Measurements from ENCODE around the gene LRRC7.

Gene LRRC7

GRCh38 chr1:70090875-70091274 is 523.2 kb downstream of the LRRC7 start:
- Histone ChIP-seq H3K36me3 (ENCODE audit: control insufficient read depth, insufficient read depth, low read length) (no peaks in the 10 kb centered on the region), H3K27me3 (ENCODE audit: control insufficient read depth, insufficient read depth, low read length, poor library complexity, severe bottlenecking) (no peaks in the 10 kb centered on the region), H3K4me1 (ENCODE audit: control insufficient read depth, insufficient read depth, low read length) (no peaks in the 10 kb centered on the region), H3K9me3 (ENCODE audit: control insufficient read depth, low read length) (no peaks in the 10 kb centered on the region), H3K27ac (ENCODE audit: insufficient read depth, low read depth, low read length, poor library complexity, severe bottlenecking) (no peak overlapping the region), H3K4me3 (ENCODE audit: insufficient read depth, low read depth, low read length) (no peak overlapping the region)
- 88 to 91% methylated on average over 2 of the region's 2 CpGs for WGBS, 2 experiments

DNA sequence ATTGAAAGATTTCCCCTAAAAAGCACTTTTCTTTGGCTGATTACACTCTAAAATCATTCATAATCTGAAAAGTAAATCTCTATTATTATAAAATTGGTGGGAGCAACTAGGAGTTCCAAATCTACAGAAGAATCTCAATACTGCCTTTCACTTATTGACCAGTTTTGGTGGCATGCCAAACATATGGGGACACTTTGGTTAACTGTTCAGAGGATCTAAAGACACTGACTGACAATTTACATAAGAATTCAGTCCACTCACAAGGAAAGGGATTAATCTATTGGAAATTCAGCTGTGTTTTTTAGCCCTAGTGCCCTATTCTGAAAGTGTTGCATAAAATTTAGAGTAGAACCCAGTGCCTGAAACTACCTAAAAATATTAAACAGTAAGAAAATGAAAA is 524.1 kb downstream of the LRRC7 start:
- H3K27ac ChIP-seq (ENCODE audit: insufficient read depth, low read depth, low read length, poor library complexity, severe bottlenecking), result no peak overlapping the region
- no peaks in the 10 kb centered on the region for H3K27me3 ChIP-seq (ENCODE audit: control insufficient read depth, insufficient read depth, low read length, poor library complexity, severe bottlenecking)
- H3K36me3 ChIP-seq (ENCODE audit: control insufficient read depth, insufficient read depth, low read length), result no peaks in the 10 kb centered on the region
- no peaks in the 10 kb centered on the region for H3K4me1 ChIP-seq (ENCODE audit: control insufficient read depth, insufficient read depth, low read length)
- H3K9me3 ChIP-seq (ENCODE audit: control insufficient read depth, low read length), result no peaks in the 10 kb centered on the region
- no peak overlapping the region for H3K4me3 ChIP-seq (ENCODE audit: insufficient read depth, low read depth, low read length)

- H3K27me3 ChIP-seq (ENCODE audit: control insufficient read depth, insufficient read depth, low read length, poor library complexity, severe bottlenecking), result no peaks in the 10 kb centered on the region
- WGBS, 2 experiments, result 92 to 96% methylated on average over 3 of the region's 3 CpGs
- H3K4me3 ChIP-seq (ENCODE audit: insufficient read depth, low read depth, low read length), result no peak overlapping the region
- H3K4me1 ChIP-seq (ENCODE audit: control insufficient read depth, insufficient read depth, low read length), result no peaks in the 10 kb centered on the region
- no peaks in the 10 kb centered on the region for H3K9me3 ChIP-seq (ENCODE audit: control insufficient read depth, low read length)
- H3K36me3 ChIP-seq (ENCODE audit: control insufficient read depth, insufficient read depth, low read length), result no peaks in the 10 kb centered on the region
- no peak overlapping the region for H3K27ac ChIP-seq (ENCODE audit: insufficient read depth, low read depth, low read length, poor library complexity, severe bottlenecking)
Measured at GRCh38 chr1:70092526-70092925, 524.8 kb downstream of the LRRC7 start.

DNA sequence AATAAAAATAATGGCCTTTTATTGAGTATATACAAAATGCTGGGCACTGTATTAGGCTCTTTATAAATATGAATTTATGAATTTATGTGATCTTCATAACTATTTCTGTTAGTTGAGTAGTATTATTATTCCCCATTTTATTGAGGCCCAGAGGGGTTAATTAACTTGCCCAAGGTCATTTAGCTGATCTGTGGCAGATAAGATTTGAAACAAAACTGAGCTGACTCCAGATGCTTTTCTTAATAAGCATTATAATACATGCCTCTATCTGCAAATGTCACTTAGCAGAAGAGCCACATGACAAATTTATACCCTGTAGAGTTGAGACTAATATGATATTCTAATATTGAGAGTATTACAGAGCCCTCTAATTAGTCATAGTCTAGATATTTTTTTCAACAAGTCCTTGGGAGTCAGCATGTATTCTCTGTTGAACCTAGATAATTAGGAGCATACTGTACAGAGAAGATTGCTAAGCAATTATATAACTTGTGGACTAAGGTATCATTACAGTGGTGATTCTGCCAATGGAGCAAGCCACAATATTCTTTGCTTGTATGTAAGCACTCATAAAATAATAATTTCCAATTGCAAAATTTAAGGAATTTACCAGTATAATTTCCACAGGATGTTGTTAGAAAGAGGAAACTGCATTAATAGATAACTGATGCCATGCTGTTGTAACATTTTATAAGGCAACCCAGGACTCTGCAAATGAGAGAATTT is 525.7 kb downstream of the LRRC7 start:
- Histone ChIP-seq H3K4me3 (ENCODE audit: insufficient read depth, low read depth, low read length) (no peak overlapping the region), H3K9me3 (ENCODE audit: control insufficient read depth, low read length) (no peaks in the 10 kb centered on the region), H3K27me3 (ENCODE audit: control insufficient read depth, insufficient read depth, low read length, poor library complexity, severe bottlenecking) (no peaks in the 10 kb centered on the region), H3K4me1 (ENCODE audit: control insufficient read depth, insufficient read depth, low read length) (no peaks in the 10 kb centered on the region), H3K27ac (ENCODE audit: insufficient read depth, low read depth, low read length, poor library complexity, severe bottlenecking) (no peak overlapping the region), H3K36me3 (ENCODE audit: control insufficient read depth, insufficient read depth, low read length) (no peaks in the 10 kb centered on the region)

GRCh38 chr1:70101231-70101630 is 533.5 kb downstream of the LRRC7 start:
- Histone ChIP-seq H3K36me3 (ENCODE audit: control insufficient read depth, insufficient read depth, low read length) (no peaks in the 10 kb centered on the region), H3K27ac (ENCODE audit: insufficient read depth, low read depth, low read length, poor library complexity, severe bottlenecking) (no peak overlapping the region), H3K27me3 (ENCODE audit: control insufficient read depth, insufficient read depth, low read length, poor library complexity, severe bottlenecking) (no peaks in the 10 kb centered on the region), H3K9me3 (ENCODE audit: control insufficient read depth, low read length) (no peaks in the 10 kb centered on the region), H3K4me1 (ENCODE audit: control insufficient read depth, insufficient read depth, low read length) (no peaks in the 10 kb centered on the region), H3K4me3 (ENCODE audit: insufficient read depth, low read depth, low read length) (no peak overlapping the region)
- WGBS, 2 experiments, result 86 to 88% methylated on average over 2 of the region's 2 CpGs

DNA sequence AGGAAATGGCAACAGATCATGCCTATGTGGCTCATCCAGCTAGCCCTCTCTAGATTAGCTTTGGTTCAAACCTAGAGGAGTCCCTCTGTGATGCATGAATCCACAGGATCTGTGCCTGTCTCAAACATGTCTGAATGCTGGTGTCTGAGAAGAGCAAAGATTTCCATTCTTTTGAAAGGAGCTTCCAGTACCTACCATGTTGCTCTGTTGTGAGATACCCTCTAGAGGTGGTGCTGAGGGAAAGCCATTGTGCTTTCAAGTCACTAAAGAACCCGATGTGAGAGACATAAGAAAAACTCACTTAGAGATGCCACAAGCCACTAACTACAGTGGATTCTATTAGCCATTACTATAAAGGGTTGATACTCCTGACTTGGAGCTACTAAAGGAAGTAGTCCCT is 534.1 kb downstream of the LRRC7 start:
- no peaks in the 10 kb centered on the region for H3K36me3 ChIP-seq (ENCODE audit: control insufficient read depth, insufficient read depth, low read length)
- H3K27me3 ChIP-seq (ENCODE audit: control insufficient read depth, insufficient read depth, low read length, poor library complexity, severe bottlenecking), result no peaks in the 10 kb centered on the region
- H3K4me1 ChIP-seq (ENCODE audit: control insufficient read depth, insufficient read depth, low read length), result no peaks in the 10 kb centered on the region
- H3K27ac ChIP-seq (ENCODE audit: insufficient read depth, low read depth, low read length, poor library complexity, severe bottlenecking), result no peak overlapping the region
- 58% methylated on average over 1 of the region's 1 CpG; no CpG with 5 or more reads in 1 of the 2 experiments for WGBS, 2 experiments
- no peaks in the 10 kb centered on the region for H3K9me3 ChIP-seq (ENCODE audit: control insufficient read depth, low read length)
- H3K4me3 ChIP-seq (ENCODE audit: insufficient read depth, low read depth, low read length), result no peak overlapping the region

DNA sequence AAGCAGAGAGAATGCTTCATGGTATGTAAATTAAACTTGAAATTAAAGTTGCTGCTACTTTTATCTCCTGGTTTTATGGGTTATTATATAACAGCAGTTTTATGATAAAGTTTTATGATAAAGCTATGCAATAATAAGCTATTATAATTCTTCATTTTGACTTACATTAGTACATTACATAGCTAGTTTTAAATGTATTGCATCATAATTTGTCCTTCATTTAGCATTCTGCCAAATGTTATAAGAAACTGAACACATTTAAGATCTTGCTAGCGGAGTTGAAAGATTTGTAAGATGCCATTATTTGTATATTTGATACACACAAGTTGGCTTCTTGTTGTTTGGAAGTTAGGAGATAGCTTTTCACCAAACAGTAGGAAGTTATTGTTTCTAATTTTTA is 536.0 kb downstream of the LRRC7 start:
- no peak overlapping the region for H3K4me3 ChIP-seq (ENCODE audit: insufficient read depth, low read depth, low read length)
- no peak overlapping the region for H3K27ac ChIP-seq (ENCODE audit: insufficient read depth, low read depth, low read length, poor library complexity, severe bottlenecking)
- H3K36me3 ChIP-seq (ENCODE audit: control insufficient read depth, insufficient read depth, low read length), result no peaks in the 10 kb centered on the region
- H3K27me3 ChIP-seq (ENCODE audit: control insufficient read depth, insufficient read depth, low read length, poor library complexity, severe bottlenecking), result no peaks in the 10 kb centered on the region
- 100% methylated on average over 1 of the region's 1 CpG for WGBS, 2 experiments
- H3K9me3 ChIP-seq (ENCODE audit: control insufficient read depth, low read length), result no peaks in the 10 kb centered on the region
- H3K4me1 ChIP-seq (ENCODE audit: control insufficient read depth, insufficient read depth, low read length), result no peaks in the 10 kb centered on the region

GRCh38 chr1:70109241-70109640 is 541.5 kb downstream of the LRRC7 start:
- no peaks in the 10 kb centered on the region for H3K36me3 ChIP-seq (ENCODE audit: control insufficient read depth, insufficient read depth, low read length)
- WGBS, 2 experiments, result 88 to 91% methylated on average over 5 of the region's 5 CpGs
- no peaks in the 10 kb centered on the region for H3K27me3 ChIP-seq (ENCODE audit: control insufficient read depth, insufficient read depth, low read length, poor library complexity, severe bottlenecking)
- no peak overlapping the region for H3K4me3 ChIP-seq (ENCODE audit: insufficient read depth, low read depth, low read length)
- no peak overlapping the region for H3K27ac ChIP-seq (ENCODE audit: insufficient read depth, low read depth, low read length, poor library complexity, severe bottlenecking)
- no peaks in the 10 kb centered on the region for H3K4me1 ChIP-seq (ENCODE audit: control insufficient read depth, insufficient read depth, low read length)
- no peaks in the 10 kb centered on the region for H3K9me3 ChIP-seq (ENCODE audit: control insufficient read depth, low read length)

GRCh38 chr1:70112838-70113237 is 545.1 kb downstream of the LRRC7 start:
- Histone ChIP-seq H3K27me3 (ENCODE audit: control insufficient read depth, insufficient read depth, low read length, poor library complexity, severe bottlenecking) (no peaks in the 10 kb centered on the region), H3K36me3 (ENCODE audit: control insufficient read depth, insufficient read depth, low read length) (no peaks in the 10 kb centered on the region), H3K4me1 (ENCODE audit: control insufficient read depth, insufficient read depth, low read length) (no peaks in the 10 kb centered on the region), H3K9me3 (ENCODE audit: control insufficient read depth, low read length) (no peaks in the 10 kb centered on the region), H3K4me3 (ENCODE audit: insufficient read depth, low read depth, low read length) (no peak overlapping the region), H3K27ac (ENCODE audit: insufficient read depth, low read depth, low read length, poor library complexity, severe bottlenecking) (no peak overlapping the region)
- 84 to 87% methylated on average over 5 of the region's 5 CpGs for WGBS, 2 experiments

GRCh38 chr1:70115315-70115714 is 547.6 kb downstream of the LRRC7 start:
- Histone ChIP-seq H3K27ac (ENCODE audit: insufficient read depth, low read depth, low read length, poor library complexity, severe bottlenecking) (no peak overlapping the region), H3K36me3 (ENCODE audit: control insufficient read depth, insufficient read depth, low read length) (no peaks in the 10 kb centered on the region), H3K9me3 (ENCODE audit: control insufficient read depth, low read length) (no peaks in the 10 kb centered on the region), H3K4me3 (ENCODE audit: insufficient read depth, low read depth, low read length) (no peak overlapping the region), H3K4me1 (ENCODE audit: control insufficient read depth, insufficient read depth, low read length) (no peaks in the 10 kb centered on the region), H3K27me3 (ENCODE audit: control insufficient read depth, insufficient read depth, low read length, poor library complexity, severe bottlenecking) (no peaks in the 10 kb centered on the region)
- WGBS, 2 experiments, result 85 to 88% methylated on average over 1 to 2 of the region's 3 CpGs

- no peaks in the 10 kb centered on the region for H3K36me3 ChIP-seq (ENCODE audit: control insufficient read depth, insufficient read depth, low read length)
- no peak overlapping the region for H3K27ac ChIP-seq (ENCODE audit: insufficient read depth, low read depth, low read length, poor library complexity, severe bottlenecking)
- H3K27me3 ChIP-seq (ENCODE audit: control insufficient read depth, insufficient read depth, low read length, poor library complexity, severe bottlenecking), result no peaks in the 10 kb centered on the region
- H3K9me3 ChIP-seq (ENCODE audit: control insufficient read depth, low read length), result no peaks in the 10 kb centered on the region
- no peak overlapping the region for H3K4me3 ChIP-seq (ENCODE audit: insufficient read depth, low read depth, low read length)
- no peaks in the 10 kb centered on the region for H3K4me1 ChIP-seq (ENCODE audit: control insufficient read depth, insufficient read depth, low read length)
Measured at GRCh38 chr1:70117046-70117445, 549.3 kb downstream of the LRRC7 start.
